AG04450 (cell line): ENCODE data around the gene HPGD. TPM values are rescaled to one million over a fixed set of nuclear protein-coding genes. Genes with fewer than 3 reads are reported as not detected.

Experiments used
- CTCF ChIA-PET: fragments of 300-600, 350-600 bp; formaldehyde crosslinking; extraction: SDS; loops from one replicate; lab custom pipeline; 2022; ENCODE audit warnings: antibody characterized with exemption, inconsistent platforms; lab: Charles Lee
- POLR2A ChIA-PET: fragments of 350-600 bp; formaldehyde crosslinking; extraction: SDS; loops from one replicate; lab custom pipeline; 2021; ENCODE audit warnings: antibody characterized with exemption, inconsistent platforms; lab: Yijun Ruan, JAX
- DNase-seq: peaks from one replicate; pipeline ENCODE4 v3.0.0-alpha.2; 2011; ENCODE audit warnings: low read depth, low spot score
- H3K27ac ChIP-seq: one replicate; pipeline ENCODE4 v1.5.1; 2012; ENCODE audit warnings: low read depth, low read length, control low read depth
- H3K27me3 ChIP-seq: one replicate; pipeline ENCODE4 v1.6.0; 2012; ENCODE audit warnings: low read length; ENCODE audit not compliant: control insufficient read depth, insufficient read depth
- H3K4me3 ChIP-seq: 2 replicates; pipeline ENCODE4 v1.5.1; 2011; ENCODE audit warnings: mild to moderate bottlenecking, low read depth, low read length, control low read depth
- H3K9me3 ChIP-seq: 2 replicates; pipeline ENCODE4 v1.5.1; 2012; ENCODE audit warnings: low read length; ENCODE audit not compliant: control insufficient read depth, insufficient read depth
- polyA plus RNA-seq: library from polyadenylated mRNA; depleted of rRNA; stranded (reverse); fragments of >200 nt; gene quantifications from 2 replicates; pipeline ENCODE4 v1.2.3, GENCODE V29; 2011
- TF ChIP-seq, protein P1 (sequence below): IDR thresholded peaks from 2 replicates; pipeline ENCODE4 v1.5.1; 2011; ENCODE audit warnings: low read depth, low read length, control low read depth, inconsistent platforms

The HPGD gene
- polyA plus RNA-seq, 1 experiment: 0.21 TPM

GRCh38 chr4:174467107-174467506 is 55.2 kb downstream of the HPGD start:
- DNase-seq: no peak
- ChIA-PET POLR2A (no interaction called here), CTCF (no interaction called here)
- TF ChIP-seq, protein P1, sequence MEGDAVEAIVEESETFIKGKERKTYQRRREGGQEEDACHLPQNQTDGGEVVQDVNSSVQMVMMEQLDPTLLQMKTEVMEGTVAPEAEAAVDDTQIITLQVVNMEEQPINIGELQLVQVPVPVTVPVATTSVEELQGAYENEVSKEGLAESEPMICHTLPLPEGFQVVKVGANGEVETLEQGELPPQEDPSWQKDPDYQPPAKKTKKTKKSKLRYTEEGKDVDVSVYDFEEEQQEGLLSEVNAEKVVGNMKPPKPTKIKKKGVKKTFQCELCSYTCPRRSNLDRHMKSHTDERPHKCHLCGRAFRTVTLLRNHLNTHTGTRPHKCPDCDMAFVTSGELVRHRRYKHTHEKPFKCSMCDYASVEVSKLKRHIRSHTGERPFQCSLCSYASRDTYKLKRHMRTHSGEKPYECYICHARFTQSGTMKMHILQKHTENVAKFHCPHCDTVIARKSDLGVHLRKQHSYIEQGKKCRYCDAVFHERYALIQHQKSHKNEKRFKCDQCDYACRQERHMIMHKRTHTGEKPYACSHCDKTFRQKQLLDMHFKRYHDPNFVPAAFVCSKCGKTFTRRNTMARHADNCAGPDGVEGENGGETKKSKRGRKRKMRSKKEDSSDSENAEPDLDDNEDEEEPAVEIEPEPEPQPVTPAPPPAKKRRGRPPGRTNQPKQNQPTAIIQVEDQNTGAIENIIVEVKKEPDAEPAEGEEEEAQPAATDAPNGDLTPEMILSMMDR: no peak
- H3K27ac ChIP-seq: no peak overlapping the region
- no peak overlapping the region for H3K4me3 ChIP-seq
- no peaks in the 10 kb centered on the region for H3K27me3 ChIP-seq
- H3K9me3 ChIP-seq: no peaks in the 10 kb centered on the region

- ChIA-PET CTCF (no interaction called here), POLR2A (no interaction called here)
- Histone ChIP-seq H3K4me3 (no peak overlapping the region), H3K27ac (no peak overlapping the region), H3K27me3 (no peaks in the 10 kb centered on the region), H3K9me3 (no peaks in the 10 kb centered on the region)
- TF ChIP-seq, protein P1: no peak
- no peak for DNase-seq
These were observed 57.3 kb downstream of the HPGD start for GRCh38 chr4:174464949-174465348.

DNA sequence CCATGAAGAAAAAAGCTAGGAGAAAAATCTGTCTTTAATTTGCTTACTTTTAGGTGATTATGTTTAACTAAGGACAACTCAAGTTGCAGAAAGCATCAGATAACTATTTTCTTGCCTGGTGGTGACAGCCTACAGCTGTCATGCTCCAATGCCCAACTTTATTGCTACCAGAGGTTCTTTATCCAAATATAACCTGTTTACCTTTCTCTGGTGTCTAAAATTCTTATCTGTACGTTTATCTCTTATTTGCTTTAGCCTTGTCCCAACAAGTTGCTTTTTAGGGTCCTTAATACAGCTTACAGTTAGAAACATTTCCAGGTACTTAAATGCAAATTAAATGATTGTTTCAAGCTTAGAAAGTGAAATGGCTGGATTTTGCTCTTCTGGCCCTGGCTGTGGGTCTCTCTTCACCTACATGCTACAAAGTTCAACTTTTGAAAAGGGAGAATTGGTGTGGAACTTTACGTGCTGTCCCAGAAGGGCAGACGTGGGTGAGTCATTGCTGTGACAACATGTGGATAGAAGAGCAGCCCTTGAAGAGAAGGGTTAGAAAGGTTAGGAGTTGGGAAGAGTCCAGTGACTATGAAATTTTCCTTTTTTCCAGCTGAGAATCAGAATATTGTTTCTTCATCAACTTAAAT is 60.7 kb downstream of the HPGD start:
- Histone ChIP-seq H3K4me3 (no peak overlapping the region), H3K9me3 (no peaks in the 10 kb centered on the region), H3K27me3 (no peaks in the 10 kb centered on the region), H3K27ac (no peak overlapping the region)
- no peak for DNase-seq
- ChIA-PET CTCF (no interaction called here), POLR2A (no interaction called here)
- TF ChIP-seq, protein P1: no peak

GRCh38 chr4:174460684-174461083 is 61.6 kb downstream of the HPGD start:
- no peak for DNase-seq

GRCh38 chr4:174457468-174457867 is 64.8 kb downstream of the HPGD start:
- ChIA-PET CTCF (no interaction called here), POLR2A (no interaction called here)
- Histone ChIP-seq H3K4me3 (no peak overlapping the region), H3K27ac (no peak overlapping the region), H3K27me3 (no peaks in the 10 kb centered on the region), H3K9me3 (no peaks in the 10 kb centered on the region)
- TF ChIP-seq, protein P1: no peak
- no peak for DNase-seq

More at GRCh38 chr4:174460684-174461083, 61.6 kb downstream of the HPGD start:
- Histone ChIP-seq H3K4me3 (no peak overlapping the region), H3K27ac (no peak overlapping the region), H3K27me3 (no peaks in the 10 kb centered on the region), H3K9me3 (no peaks in the 10 kb centered on the region)
- TF ChIP-seq, protein P1: no peak
- ChIA-PET CTCF (no interaction called here), POLR2A (no interaction called here)
